DOHH2 (cell line): ENCODE results near the gene SCN4A.
"Not testable (repeated sequence)": the region's sequence is repeated elsewhere in the genome, so short reads cannot be mapped to it uniquely, and the experiment has no call there.

Experiments
- H3F3A ChIP-seq: fragments of 200-600 bp; sonication (generic), shearing (Covaris generic); 2 replicates; pipeline ENCODE4 v1.6.0; 2016; ENCODE audit warnings: antibody characterized with exemption, mild to moderate bottlenecking; ENCODE audit not compliant: control insufficient read depth, insufficient read depth
- H3K27ac ChIP-seq: fragments of 200-600 bp; sonication (generic); 2 replicates; pipeline ENCODE4 v1.5.1; 2014; ENCODE audit warnings: low read depth, mild to moderate bottlenecking, low read length, moderate library complexity
- H3K27me3 ChIP-seq: fragments of 200-600 bp; sonication (generic); 2 replicates; pipeline ENCODE4 v1.6.1; 2014; ENCODE audit warnings: mild to moderate bottlenecking, low read length, mixed read lengths; ENCODE audit not compliant: control insufficient read depth
- H3K36me3 ChIP-seq: fragments of 200-600 bp; sonication (generic); 2 replicates; pipeline ENCODE4 v1.6.1; 2014; ENCODE audit warnings: mild to moderate bottlenecking, low read length, moderate library complexity, mixed read lengths; ENCODE audit not compliant: control insufficient read depth
- H3K4me1 ChIP-seq: fragments of 200-600 bp; sonication (generic); 2 replicates; pipeline ENCODE4 v1.6.1; 2014; ENCODE audit warnings: mild to moderate bottlenecking, low read length, mixed read lengths; ENCODE audit not compliant: control insufficient read depth
- H3K4me2 ChIP-seq: fragments of 200-600 bp; sonication (generic); 2 replicates; pipeline ENCODE4 v1.6.0; 2014; ENCODE audit warnings: mild to moderate bottlenecking, low read length, moderate library complexity
- H3K4me3 ChIP-seq: fragments of 200-600 bp; sonication (generic); 2 replicates; pipeline ENCODE4 v1.5.1; 2014; ENCODE audit warnings: mild to moderate bottlenecking, low read length, mixed read lengths
- H3K79me2 ChIP-seq: fragments of 200-600 bp; sonication (generic); 2 replicates; pipeline ENCODE4 v1.6.1; 2014; ENCODE audit warnings: mild to moderate bottlenecking, low read length, mixed read lengths; ENCODE audit not compliant: control insufficient read depth
- H3K9me2 ChIP-seq: fragments of 200-600 bp; sonication (generic); replicated peaks from 2 replicates; pipeline ENCODE4 v1.6.1; 2014; ENCODE audit warnings: mild to moderate bottlenecking, low read length, mixed read lengths; ENCODE audit not compliant: control insufficient read depth
- H3K9me3 ChIP-seq: fragments of 200-600 bp; sonication (generic); 2 replicates; pipeline ENCODE4 v1.6.1; 2014; ENCODE audit warnings: antibody characterized with exemption, low read length, mixed read lengths; ENCODE audit not compliant: control insufficient read depth, insufficient read depth
- H4K20me1 ChIP-seq: fragments of 200-600 bp; sonication (generic); 2 replicates; pipeline ENCODE4 v1.6.0; 2014; ENCODE audit warnings: low read depth, mild to moderate bottlenecking, antibody characterized with exemption, low read length, moderate library complexity; ENCODE audit not compliant: control insufficient read depth, insufficient read depth
- EZH2phosphoT487 ChIP-seq: fragments of 200-600 bp; sonication (generic); IDR thresholded peaks from 2 replicates; pipeline ENCODE4 v1.6.1; 2017; ENCODE audit warnings: borderline replicate concordance, mild to moderate bottlenecking, antibody characterized with exemption, low read length, moderate library complexity, mixed read lengths
- TF ChIP-seq, protein P1 (sequence below): fragments of 200-600 bp; sonication (generic); IDR thresholded peaks from one replicate; pipeline ENCODE4 v1.5.1; 2014; ENCODE audit warnings: antibody characterized with exemption, mild to moderate bottlenecking, low read depth, low read length; ENCODE audit not compliant: poor library complexity, severe bottlenecking

SCN4A gene

DNA sequence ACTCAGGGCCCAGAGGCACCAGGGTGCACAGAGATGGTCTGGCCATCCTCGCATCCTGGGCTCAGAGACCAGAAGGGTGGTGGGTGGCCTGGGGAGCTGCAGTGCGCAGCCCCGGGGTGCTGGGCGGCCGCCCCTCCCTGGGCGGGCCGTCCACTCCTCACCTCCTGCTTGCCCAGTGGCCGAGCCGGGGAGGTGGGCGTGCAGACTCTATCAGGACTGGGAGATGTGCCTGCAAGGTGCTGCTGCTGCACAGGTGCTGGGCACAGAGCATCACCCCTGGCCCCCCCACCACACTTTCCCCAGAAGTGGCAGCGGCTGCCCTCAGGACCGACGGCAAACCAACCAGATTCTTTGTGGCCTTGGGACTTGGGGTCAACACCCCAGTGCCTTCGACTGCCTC is at the start of gene SCN4A:
Gene SCN4A (minus strand): TSS at position 123 of the 400 bp plus-strand sequence. CDS start 77 bp downstream, at position 46.
- peaks cover 42% of the 10 kb centered on the region for H3K27me3 ChIP-seq
- no peak within 1 kb of the TSS for H3K27ac ChIP-seq
- H3K4me3 ChIP-seq = no peak within 1 kb of the TSS
- H3K9me3 ChIP-seq = no peaks in the 10 kb centered on the region
- H3K79me2 ChIP-seq = no peaks in the 10 kb centered on the region
- no peaks in the 10 kb centered on the region for H4K20me1 ChIP-seq
- H3K4me1 ChIP-seq = no peaks in the 10 kb centered on the region
- no peaks in the 10 kb centered on the region for H3K9me2 ChIP-seq
- H3K4me2 ChIP-seq = no peak within 1 kb of the TSS
- no peaks in the 10 kb centered on the region for H3K36me3 ChIP-seq
- no peaks in the 10 kb centered on the region for H3F3A ChIP-seq
- TF ChIP-seq, protein P1, sequence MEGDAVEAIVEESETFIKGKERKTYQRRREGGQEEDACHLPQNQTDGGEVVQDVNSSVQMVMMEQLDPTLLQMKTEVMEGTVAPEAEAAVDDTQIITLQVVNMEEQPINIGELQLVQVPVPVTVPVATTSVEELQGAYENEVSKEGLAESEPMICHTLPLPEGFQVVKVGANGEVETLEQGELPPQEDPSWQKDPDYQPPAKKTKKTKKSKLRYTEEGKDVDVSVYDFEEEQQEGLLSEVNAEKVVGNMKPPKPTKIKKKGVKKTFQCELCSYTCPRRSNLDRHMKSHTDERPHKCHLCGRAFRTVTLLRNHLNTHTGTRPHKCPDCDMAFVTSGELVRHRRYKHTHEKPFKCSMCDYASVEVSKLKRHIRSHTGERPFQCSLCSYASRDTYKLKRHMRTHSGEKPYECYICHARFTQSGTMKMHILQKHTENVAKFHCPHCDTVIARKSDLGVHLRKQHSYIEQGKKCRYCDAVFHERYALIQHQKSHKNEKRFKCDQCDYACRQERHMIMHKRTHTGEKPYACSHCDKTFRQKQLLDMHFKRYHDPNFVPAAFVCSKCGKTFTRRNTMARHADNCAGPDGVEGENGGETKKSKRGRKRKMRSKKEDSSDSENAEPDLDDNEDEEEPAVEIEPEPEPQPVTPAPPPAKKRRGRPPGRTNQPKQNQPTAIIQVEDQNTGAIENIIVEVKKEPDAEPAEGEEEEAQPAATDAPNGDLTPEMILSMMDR = no peak

DNA sequence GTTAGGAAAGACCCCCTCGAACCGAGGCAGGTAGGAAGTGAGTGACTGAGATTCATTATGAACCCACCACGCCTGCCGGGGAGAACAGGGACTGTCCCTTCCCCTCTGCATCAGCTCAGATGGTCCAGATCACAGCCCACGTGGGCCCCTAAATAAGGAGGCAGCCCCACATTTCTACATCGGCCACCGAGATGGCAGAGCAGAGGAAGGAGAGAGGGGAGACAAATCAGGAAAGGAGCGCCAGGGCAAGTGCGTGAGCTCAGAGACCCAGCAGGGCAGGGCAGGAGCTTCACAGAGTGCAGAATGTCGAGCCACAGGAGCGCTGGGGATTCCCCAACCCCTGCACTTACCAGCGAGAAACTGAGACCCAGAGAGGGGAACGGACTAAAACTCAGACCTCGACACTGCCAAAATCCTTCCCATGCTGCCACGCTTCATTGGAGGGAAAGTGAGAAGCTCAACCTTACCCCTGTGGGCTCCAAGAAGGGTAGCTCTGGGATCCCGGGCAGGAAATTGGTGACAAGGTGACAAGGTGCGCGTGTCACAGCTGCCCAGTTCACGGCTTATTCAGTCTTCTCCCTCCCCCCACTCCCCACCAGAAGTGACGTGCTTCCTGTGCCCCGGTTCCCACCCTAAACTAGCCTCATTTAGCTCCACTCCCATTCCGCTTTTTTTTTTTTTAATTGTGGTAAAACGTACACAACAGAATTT is 47.5 kb upstream of the SCN4A start, which contains the start of gene ICAM2:
Gene ICAM2 (minus strand): TSS at position 578 of the 711 bp plus-strand sequence. CDS start 13,942 bp downstream, outside the sequence.
- no peaks in the 10 kb centered on the region for H3K9me2 ChIP-seq
- H3K36me3 ChIP-seq = no peaks in the 10 kb centered on the region
- no peak for TF ChIP-seq EZH2phosphoT487
- TF ChIP-seq, protein P1 = no peak
- 0 out of 2 replicates have a peak, but pooled peaks cover 4% of the 10 kb centered on the region for H4K20me1 ChIP-seq
- H3K9me3 ChIP-seq = no peaks in the 10 kb centered on the region
- peaks cover 43% of the 10 kb centered on the region for H3K79me2 ChIP-seq
- peaks cover 60% of the 10 kb centered on the region for H3K4me1 ChIP-seq
- peak within 1 kb of the TSS; percentile 77 for H3K4me2 ChIP-seq
- peak within 1 kb of the TSS; percentile 85 for H3K4me3 ChIP-seq
- no peaks in the 10 kb centered on the region for H3K27me3 ChIP-seq
- peak within 1 kb of the TSS; percentile 82 for H3K27ac ChIP-seq
- H3F3A ChIP-seq = peaks cover 25% of the 10 kb centered on the region

DNA sequence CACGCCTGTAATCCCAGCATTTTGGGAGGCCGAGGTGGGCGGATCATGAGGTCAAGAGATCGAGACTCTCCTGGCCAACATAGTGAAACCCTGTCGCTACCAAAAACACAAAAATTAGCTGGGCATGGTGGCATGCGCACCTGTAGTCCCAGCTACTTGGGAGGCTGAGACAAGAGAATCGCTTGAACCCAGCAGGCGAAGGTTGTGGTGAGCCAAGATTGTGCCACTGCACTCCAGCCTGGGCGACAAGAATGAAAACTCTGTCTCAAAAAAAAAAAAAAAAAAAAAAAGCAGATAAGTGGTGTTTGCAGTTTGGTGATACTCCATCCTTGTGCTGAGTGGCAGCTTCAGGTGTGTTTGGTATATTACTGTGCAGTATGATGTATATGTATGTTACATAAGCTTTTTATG is 46.8 kb upstream of the SCN4A start:
- peaks cover 24% of the 10 kb centered on the region for H3F3A ChIP-seq
- H3K79me2 ChIP-seq = peaks cover 48% of the 10 kb centered on the region
- not testable (repeated sequence) for H4K20me1 ChIP-seq, H3K9me3 ChIP-seq, H3K27me3 ChIP-seq, H3K9me2 ChIP-seq, H3K36me3 ChIP-seq
- peak overlapping the region; percentile 85 for H3K4me3 ChIP-seq
- peak overlapping the region; percentile 77 for H3K4me2 ChIP-seq
- H3K4me1 ChIP-seq = peaks cover 63% of the 10 kb centered on the region
- peak overlapping the region; percentile 82 for H3K27ac ChIP-seq

DNA sequence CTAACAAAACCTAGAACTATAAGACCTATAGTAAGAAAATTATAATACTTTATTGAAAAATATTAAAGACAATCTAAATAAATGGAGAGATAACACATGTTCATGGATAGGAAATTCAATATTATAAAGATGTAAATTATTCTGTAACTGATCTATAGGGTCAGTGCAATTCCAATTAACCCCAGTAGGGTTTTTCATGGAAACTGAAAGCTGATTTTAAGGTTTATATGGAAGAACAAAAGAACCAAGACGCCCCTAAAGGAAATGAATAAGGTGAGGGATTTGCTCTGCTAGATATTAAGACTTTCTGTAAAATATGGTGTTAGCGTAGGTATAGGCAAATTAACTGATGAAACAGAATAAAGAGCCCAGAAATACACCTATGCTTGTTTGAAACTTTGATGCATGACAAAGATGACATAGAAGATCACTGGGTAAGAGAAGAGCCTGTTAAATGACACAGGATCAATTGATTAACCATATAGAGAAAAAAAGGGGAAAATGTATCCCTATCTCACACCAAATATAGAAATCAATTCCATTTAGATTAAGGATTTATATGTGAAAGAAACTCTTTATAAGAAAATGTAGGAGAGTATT is 44.8 kb upstream of the SCN4A start:
- 0 out of 2 replicates have a peak, but pooled peaks cover 4% of the 10 kb centered on the region for H4K20me1 ChIP-seq
- H3F3A ChIP-seq = peaks cover 22% of the 10 kb centered on the region
- H3K9me2 ChIP-seq = no peaks in the 10 kb centered on the region
- no peaks in the 10 kb centered on the region for H3K36me3 ChIP-seq
- H3K27ac ChIP-seq = no peak overlapping the region
- no peaks in the 10 kb centered on the region for H3K9me3 ChIP-seq
- H3K4me3 ChIP-seq = peak overlapping the region; percentile 34; the same call in 1 of the 2 replicates
- peaks cover 69% of the 10 kb centered on the region for H3K4me1 ChIP-seq
- no peaks in the 10 kb centered on the region for H3K27me3 ChIP-seq
- peak overlapping the region; percentile 77 for H3K4me2 ChIP-seq
- peaks cover 58% of the 10 kb centered on the region for H3K79me2 ChIP-seq
- no peak for TF ChIP-seq EZH2phosphoT487
- TF ChIP-seq, protein P1 = peak; percentile 45
